Measurements from ENCODE around the gene CYP24A1.

DNA sequence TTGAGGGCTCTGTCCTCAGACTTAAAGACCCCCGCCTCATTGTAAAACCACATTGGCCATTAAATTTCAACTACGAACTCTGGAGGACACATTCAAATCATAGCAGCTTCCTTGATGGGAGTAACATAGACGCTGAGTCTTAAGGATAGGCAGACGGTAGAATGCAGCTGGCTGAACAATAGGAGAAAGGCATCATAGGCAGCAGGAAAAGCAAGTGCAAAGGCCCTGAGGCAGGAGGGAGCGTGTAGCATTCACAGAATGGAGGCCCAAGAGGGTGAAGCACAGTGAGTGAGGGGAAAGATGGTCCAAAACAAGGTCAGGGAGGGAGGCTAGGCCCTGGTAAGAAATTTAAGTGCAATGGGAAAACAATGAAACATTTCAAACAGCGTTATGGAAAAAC lies 25.5 kb upstream of the CYP24A1 start:
- TF ChIP-seq, protein P1, sequence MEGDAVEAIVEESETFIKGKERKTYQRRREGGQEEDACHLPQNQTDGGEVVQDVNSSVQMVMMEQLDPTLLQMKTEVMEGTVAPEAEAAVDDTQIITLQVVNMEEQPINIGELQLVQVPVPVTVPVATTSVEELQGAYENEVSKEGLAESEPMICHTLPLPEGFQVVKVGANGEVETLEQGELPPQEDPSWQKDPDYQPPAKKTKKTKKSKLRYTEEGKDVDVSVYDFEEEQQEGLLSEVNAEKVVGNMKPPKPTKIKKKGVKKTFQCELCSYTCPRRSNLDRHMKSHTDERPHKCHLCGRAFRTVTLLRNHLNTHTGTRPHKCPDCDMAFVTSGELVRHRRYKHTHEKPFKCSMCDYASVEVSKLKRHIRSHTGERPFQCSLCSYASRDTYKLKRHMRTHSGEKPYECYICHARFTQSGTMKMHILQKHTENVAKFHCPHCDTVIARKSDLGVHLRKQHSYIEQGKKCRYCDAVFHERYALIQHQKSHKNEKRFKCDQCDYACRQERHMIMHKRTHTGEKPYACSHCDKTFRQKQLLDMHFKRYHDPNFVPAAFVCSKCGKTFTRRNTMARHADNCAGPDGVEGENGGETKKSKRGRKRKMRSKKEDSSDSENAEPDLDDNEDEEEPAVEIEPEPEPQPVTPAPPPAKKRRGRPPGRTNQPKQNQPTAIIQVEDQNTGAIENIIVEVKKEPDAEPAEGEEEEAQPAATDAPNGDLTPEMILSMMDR (IDR thresholded peaks at IDR 0.05; ENCODE audit: insufficient read depth, low read depth, low read length): no peak
- no peak for TF ChIP-seq EZH2 (IDR thresholded peaks at IDR 0.05; ENCODE audit: insufficient read depth, low read length)
